ENCODE measurements around the gene OR5H1. TPM values are rescaled to one million over a fixed set of nuclear protein-coding genes. Genes with fewer than 3 reads are reported as not detected.

OR5H1 gene
- polyA plus RNA-seq, 1 of the 3 experiments (the other 2 are of a cell fraction): not detected

- Histone ChIP-seq H3K4me1 (ENCODE audit: control insufficient read depth in 1 of 2, insufficient read depth in 2 of 2, low read depth in 1 of 2, low read length in 1 of 2) (no peaks in the 10 kb centered on the region), H3F3A (replicated peaks; ENCODE audit: insufficient read depth) (no peaks in the 10 kb centered on the region), H3K27ac (ENCODE audit: low read depth in 2 of 2, low read length in 1 of 2) (no peak overlapping the region), H2AFZ (ENCODE audit: low read depth) (no peak overlapping the region), H3K79me2 (ENCODE audit: insufficient read depth) (no peaks in the 10 kb centered on the region), H3K9me3 (no peaks in the 10 kb centered on the region), H3K4me3 (ENCODE audit: low read depth in 2 of 2, low read length in 1 of 2) (no peak overlapping the region), H3K9me2 (no peaks in the 10 kb centered on the region; the same call in 1 of the 2 replicates), H3K4me2 (no peak overlapping the region), H3K36me3 (replicated peaks in 1 of 2; ENCODE audit: control insufficient read depth in 1 of 2, insufficient read depth in 2 of 2, low read length in 1 of 2) (no peaks in the 10 kb centered on the region), H3K27me3 (ENCODE audit: insufficient read depth) (no peaks in the 10 kb centered on the region), H4K20me1 (ENCODE audit: insufficient read depth) (no peaks in the 10 kb centered on the region), H3K9ac (no peak overlapping the region)
- no peak for TF ChIP-seq ELF1 (IDR thresholded peaks at IDR 0.05)
- no peak for TF ChIP-seq MXI1 (IDR thresholded peaks at IDR 0.05; ENCODE audit: low read depth, low read length)
- TF ChIP-seq MEF2A (IDR thresholded peaks at IDR 0.05; ENCODE audit: borderline replicate concordance, low read depth): no peak
- no peak for TF ChIP-seq PBX3 (IDR thresholded peaks at IDR 0.05)
- TF ChIP-seq FOXJ3 (CRISPR knock-in tag; IDR thresholded peaks at IDR 0.05): no peak
- no peak for TF ChIP-seq GABPA (IDR thresholded peaks at IDR 0.05; ENCODE audit: low read depth)
- TF ChIP-seq CHD2 (IDR thresholded peaks at IDR 0.05; ENCODE audit: low read length, partially characterized antibody): no peak
- TF ChIP-seq POLR2AphosphoS5 (IDR thresholded peaks at IDR 0.05; ENCODE audit: low read depth, low read length): no peak
- no peak for TF ChIP-seq SMC3 (IDR thresholded peaks at IDR 0.05; ENCODE audit: low read depth, low read length)
- no peak for TF ChIP-seq TCF12 (IDR thresholded peaks at IDR 0.05)
- no peak for TF ChIP-seq JUND (IDR thresholded peaks at IDR 0.05)
- no peak for TF ChIP-seq TEAD4 (IDR thresholded peaks at IDR 0.05; ENCODE audit: borderline replicate concordance, insufficient read depth)
- ChIA-PET POLR2A (no interaction called here), CTCF (no interaction called here)
- DNase-seq: no peak
These were observed 20.0 kb upstream of the OR5H1 start for GRCh38 chr3:98110550-98110908.

GRCh38 chr3:98114264-98114663, 16.3 kb upstream of the OR5H1 start:
- WGBS (ENCODE audit: low lambda C conversion rate): 0% methylated on average over 3 of the region's 3 CpGs
- Histone ChIP-seq H3F3A (replicated peaks; ENCODE audit: insufficient read depth) (no peaks in the 10 kb centered on the region), H3K27ac (ENCODE audit: low read depth in 2 of 2, low read length in 1 of 2) (no peak overlapping the region), H3K4me2 (no peak overlapping the region), H3K4me1 (ENCODE audit: control insufficient read depth in 1 of 2, insufficient read depth in 2 of 2, low read depth in 1 of 2, low read length in 1 of 2) (no peaks in the 10 kb centered on the region), H3K9me3 (no peaks in the 10 kb centered on the region), H3K79me2 (ENCODE audit: insufficient read depth) (no peaks in the 10 kb centered on the region), H2AFZ (ENCODE audit: low read depth) (no peak overlapping the region), H3K27me3 (ENCODE audit: insufficient read depth) (no peaks in the 10 kb centered on the region), H3K36me3 (replicated peaks in 1 of 2; ENCODE audit: control insufficient read depth in 1 of 2, insufficient read depth in 2 of 2, low read length in 1 of 2) (no peaks in the 10 kb centered on the region), H4K20me1 (ENCODE audit: insufficient read depth) (no peaks in the 10 kb centered on the region), H3K9me2 (no peaks in the 10 kb centered on the region), H3K4me3 (ENCODE audit: low read depth in 2 of 2, low read length in 1 of 2) (no peak overlapping the region), H3K9ac (no peak overlapping the region)
- POLR2A ChIA-PET: no interaction called here
- DNase-seq: no peak
- CTCF ChIA-PET: no interaction called here
- no peak for TF ChIP-seq MEF2A (IDR thresholded peaks at IDR 0.05; ENCODE audit: borderline replicate concordance, low read depth)
- TF ChIP-seq PBX3 (IDR thresholded peaks at IDR 0.05): no peak
- no peak for TF ChIP-seq RCOR1 (IDR thresholded peaks at IDR 0.05; ENCODE audit: low read length)
- TF ChIP-seq ELF1 (IDR thresholded peaks at IDR 0.05): no peak
- no peak for TF ChIP-seq SIN3A (IDR thresholded peaks at IDR 0.05; ENCODE audit: borderline replicate concordance, low read depth, low read length)
- no peak for TF ChIP-seq MXI1 (IDR thresholded peaks at IDR 0.05; ENCODE audit: low read depth, low read length)
- no peak for TF ChIP-seq GABPA (IDR thresholded peaks at IDR 0.05; ENCODE audit: low read depth)
- no peak for TF ChIP-seq RXRA (IDR thresholded peaks at IDR 0.05; ENCODE audit: borderline replicate concordance, low read depth)
- TF ChIP-seq ZBTB33 (IDR thresholded peaks at IDR 0.05; ENCODE audit: borderline replicate concordance, low read depth): no peak
- TF ChIP-seq TEAD4 (IDR thresholded peaks at IDR 0.05; ENCODE audit: borderline replicate concordance, insufficient read depth): no peak
- TF ChIP-seq NRF1 (IDR thresholded peaks at IDR 0.05; ENCODE audit: low read depth, low read length): no peak
- TF ChIP-seq IRF3 (IDR thresholded peaks at IDR 0.05; ENCODE audit: low read depth, low read length): no peak
- no peak for TF ChIP-seq FOSL2 (IDR thresholded peaks at IDR 0.05; ENCODE audit: borderline replicate concordance, low read depth)
- TF ChIP-seq TCF12 (IDR thresholded peaks at IDR 0.05): no peak

Data from SK-N-SH (cell line).